Thyroid gland (tissue), 4 donors: ENCODE data around the gene RAI1. TPM values are rescaled to one million over a fixed set of nuclear protein-coding genes. Genes with fewer than 3 reads are reported as not detected.

ENCODE experiments used
- DNase-seq, 2 donors: peaks; one replicate each; pipeline ENCODE4 v3.0.0-alpha.2; 2019
- H3K27ac ChIP-seq, 3 donors: fragments of 200-600 bp; sonication (generic); 1 replicate in 2 of 3; 2 replicates in 1 of 3; pipeline ENCODE4 v1.5.1; 2016 to 2019; ENCODE audit warnings: mild to moderate bottlenecking in 1 of 3, moderate library complexity in 1 of 3
- H3K27me3 ChIP-seq: fragments of 200-600 bp; sonication (generic); one replicate; pipeline ENCODE4 v1.5.1; 2019
- H3K36me3 ChIP-seq, 2 donors: fragments of 200-600 bp; sonication (generic); one replicate each; pipeline ENCODE4 v1.5.1; 2016 to 2019
- H3K4me1 ChIP-seq, 2 donors: fragments of 200-600 bp; sonication (generic); one replicate each; pipeline ENCODE4 v1.5.1; 2017 to 2019
- H3K4me3 ChIP-seq, 3 donors: fragments of 200-600 bp; sonication (generic); replicated peaks in 1 of 3; 1 replicate in 2 of 3; 2 replicates in 1 of 3; pipeline ENCODE4 v1.5.1; 2016; ENCODE audit warnings: mild to moderate bottlenecking in 1 of 3
- H3K9me3 ChIP-seq: fragments of 200-600 bp; sonication (generic); one replicate; pipeline ENCODE4 v1.5.1; 2017
- CTCF ChIP-seq, 6 experiments: fragments of 200-600 bp in 3 of 6; fragments of 450-650 bp in 3 of 6; sonication (generic) in 3 of 6; IDR thresholded peaks; one replicate each; pipeline ENCODE4 v1.5.1; 2016 to 2019; ENCODE audit warnings: antibody characterized with exemption in 6 of 6, mild to moderate bottlenecking in 2 of 6, inconsistent platforms in 1 of 6, moderate library complexity in 1 of 6
- POLR2A ChIP-seq, 2 donors: fragments of 450-650 bp; IDR thresholded peaks; one replicate each; pipeline ENCODE4 v1.6.1; 2017; ENCODE audit warnings: antibody characterized with exemption in 2 of 2, mild to moderate bottlenecking in 2 of 2, moderate library complexity in 1 of 2
- WGBS, 2 donors: methylation state at CpG; one replicate each; pipeline ENCODE4 v1.1.5; 2017; 5-methylcytosine and 5-hydroxymethylcytosine counted together
- intact Hi-C: fragments of 100-400 bp; cut with DNase I; formaldehyde crosslinking; loops from one replicate; pipeline ENCODE4 v1.15.1; 2023
- total RNA-seq, 4 donors: library from RNA; depleted of rRNA; stranded (reverse); fragments of >200 nt; gene quantifications; one replicate each; pipeline ENCODE4 v1.2.3, GENCODE V29; 2016

RAI1 gene
- total RNA-seq, 4 donors from 2014 or later, result 19.1 to 52.3 (median 34.1) TPM

DNA sequence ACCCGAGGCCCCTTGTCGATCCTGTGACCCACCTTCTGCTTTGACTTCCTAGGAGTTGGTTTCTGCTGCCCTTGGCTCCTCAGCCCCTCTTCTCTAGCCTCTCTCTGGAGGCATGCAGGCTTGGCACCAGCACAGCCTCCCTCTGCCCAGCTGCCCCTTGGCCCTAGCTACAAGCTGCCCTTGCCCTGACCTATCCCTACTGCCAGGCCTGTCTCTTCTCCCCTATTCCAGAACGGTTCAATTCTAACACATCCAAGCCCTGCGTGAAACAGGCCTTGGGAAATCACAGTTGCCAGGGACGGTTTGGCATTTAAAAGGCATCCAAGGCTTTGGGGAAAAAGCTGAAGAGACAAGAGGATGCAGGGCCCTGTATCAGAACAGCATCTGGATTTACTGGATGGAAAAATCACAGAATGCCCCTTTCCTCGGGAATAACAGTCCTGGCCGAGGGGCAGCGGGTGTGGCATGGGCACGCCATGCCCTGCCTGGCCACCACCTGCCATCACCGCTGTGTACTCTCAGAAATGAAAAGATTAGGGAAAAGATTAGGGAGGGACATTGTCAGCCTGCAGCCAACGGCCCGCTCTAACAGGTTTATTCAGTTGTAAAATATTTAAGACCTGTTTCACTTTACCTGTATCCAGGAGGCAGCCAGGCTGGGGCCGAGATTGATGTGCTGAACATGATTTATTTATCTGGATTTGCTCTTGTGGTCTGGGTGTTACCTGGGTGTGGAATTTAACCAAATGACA is 15.8 kb downstream of the RAI1 start:
- intact Hi-C loops, result no loop called here
- Histone ChIP-seq H3K27me3 (no peaks in the 10 kb centered on the region), H3K4me1 (peaks cover 61 to 94% of the 10 kb centered on the region in 2 donors), H3K4me3 (no peak overlapping the region), H3K36me3 (no peaks in the 10 kb centered on the region), H3K9me3 (no peaks in the 10 kb centered on the region), H3K27ac (peak overlapping the region in 2 of 3 donors; percentile 74 to 83)
- no peak for DNase-seq
- 71 to 79% methylated on average over 13 of the region's 13 CpGs for WGBS, 2 donors
- TF ChIP-seq POLR2A (IDR thresholded peaks at IDR 0.05) (no peak), CTCF (IDR thresholded peaks at IDR 0.05) (no peak)

DNA sequence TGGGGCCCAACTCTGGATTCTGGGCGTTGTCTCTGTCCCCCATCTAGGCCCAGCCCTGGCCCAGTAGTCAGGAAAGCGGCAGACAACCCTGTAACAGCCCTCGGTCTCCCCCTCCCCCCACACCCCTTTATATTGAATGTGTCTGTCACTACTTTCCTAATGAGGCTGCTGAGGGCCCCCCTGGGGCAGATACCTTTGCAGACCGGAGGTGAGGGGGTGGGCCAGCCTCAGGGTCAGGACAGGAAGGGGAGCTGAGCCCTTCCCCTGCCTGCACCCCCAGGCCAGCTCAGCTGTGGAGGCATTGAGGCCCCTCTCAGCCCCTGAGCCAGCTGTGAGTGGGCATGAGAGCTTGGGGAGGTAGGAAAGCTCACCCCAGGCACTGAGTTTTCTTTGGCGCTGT is 17.1 kb downstream of the RAI1 start:
- intact Hi-C loops, result no loop called here
- peaks cover 48 to 91% of the 10 kb centered on the region in 2 donors for H3K4me1 ChIP-seq

DNA sequence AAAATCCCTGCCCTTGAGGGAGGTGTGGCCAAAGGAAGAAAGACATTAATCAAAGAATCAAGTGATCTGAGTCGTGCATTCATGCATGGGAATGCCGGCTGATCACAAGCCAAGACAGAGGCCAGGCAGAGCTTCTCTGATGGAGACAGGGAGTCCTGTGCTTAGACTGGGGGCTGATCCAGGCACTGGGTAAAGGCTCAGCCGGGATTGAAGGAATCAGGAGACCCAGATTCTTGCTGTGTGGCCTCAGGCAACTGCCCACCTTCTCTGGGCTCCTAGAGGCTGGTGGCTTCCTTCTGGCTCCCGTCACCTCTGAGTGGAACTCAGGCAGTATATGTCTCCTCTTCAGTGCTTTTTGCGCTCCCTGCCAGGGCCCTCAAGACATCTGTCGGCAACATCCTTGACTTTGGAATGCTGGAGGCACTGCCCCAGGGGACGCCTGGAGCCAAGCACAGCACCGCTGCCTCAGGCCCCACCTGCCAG is 17.7 kb downstream of the RAI1 start:
- H3K27me3 ChIP-seq, result no peaks in the 10 kb centered on the region
- H3K4me3 ChIP-seq, result no peak overlapping the region
- no peaks in the 10 kb centered on the region for H3K9me3 ChIP-seq
- DNase-seq, result peak; percentile 76 to 82
- peak in 1 of 2 donors; percentile 18 for TF ChIP-seq POLR2A (IDR thresholded peaks at IDR 0.05)
- no peak for TF ChIP-seq CTCF (IDR thresholded peaks at IDR 0.05)
- H3K36me3 ChIP-seq, result no peaks in the 10 kb centered on the region
- peak overlapping the region; percentile 74 to 83 (median 77) for H3K27ac ChIP-seq
- peaks cover 42 to 91% of the 10 kb centered on the region in 2 donors for H3K4me1 ChIP-seq
- WGBS, 2 donors, result 30 to 34% methylated on average over 7 to 8 of the region's 8 CpGs
- intact Hi-C loops, result no loop called here

More for the DNA sequence above, 17.1 kb downstream of the RAI1 start:
- Histone ChIP-seq H3K27ac (peak overlapping the region; percentile 74 to 83 (median 77)), H3K27me3 (no peaks in the 10 kb centered on the region), H3K9me3 (no peaks in the 10 kb centered on the region), H3K4me3 (no peak overlapping the region), H3K36me3 (no peaks in the 10 kb centered on the region)
- WGBS, 2 donors, result 66 to 72% methylated on average over 3 to 5 of the region's 5 CpGs
- TF ChIP-seq CTCF (IDR thresholded peaks at IDR 0.05) (no peak), POLR2A (IDR thresholded peaks at IDR 0.05) (no peak)
- no peak for DNase-seq

DNA sequence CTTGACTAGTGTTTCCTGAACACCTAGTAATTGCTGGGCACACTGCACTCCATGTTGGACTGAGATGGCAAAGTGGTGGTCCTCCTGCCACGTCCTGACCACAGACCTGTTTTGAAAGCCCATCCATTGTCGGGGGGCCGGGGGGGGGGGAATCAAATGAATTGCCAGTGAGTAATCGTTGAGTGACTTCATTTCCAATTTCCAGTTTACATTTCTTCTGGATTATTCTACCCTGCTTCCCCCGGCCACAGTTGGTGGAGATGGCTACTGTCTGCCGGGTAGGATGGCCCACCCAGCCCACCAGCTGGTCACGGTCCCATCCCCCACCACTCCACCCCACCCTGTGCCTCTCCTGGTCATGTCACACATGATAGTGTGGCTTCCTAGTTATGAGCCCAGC is 18.2 kb downstream of the RAI1 start:
- TF ChIP-seq POLR2A (IDR thresholded peaks at IDR 0.05) (no peak), CTCF (IDR thresholded peaks at IDR 0.05) (no peak)
- H3K9me3 ChIP-seq, result no peaks in the 10 kb centered on the region
- H3K36me3 ChIP-seq, result no peaks in the 10 kb centered on the region
- intact Hi-C loops, result no loop called here
- no peaks in the 10 kb centered on the region for H3K27me3 ChIP-seq
- 74 to 79% methylated on average over 7 of the region's 7 CpGs for WGBS, 2 donors
- peak overlapping the region; percentile 55 to 83 (median 77) for H3K27ac ChIP-seq
- DNase-seq, result no peak
- peaks cover 38 to 89% of the 10 kb centered on the region in 2 donors for H3K4me1 ChIP-seq
- H3K4me3 ChIP-seq, result no peak overlapping the region
